Eye (tissue), 1 donor: ENCODE measurements around the gene DERL3.

ENCODE experiments used
- DNase-seq: peaks from one replicate; pipeline ENCODE4 v3.0.0-alpha.2; 2015

The DERL3 gene

DNA sequence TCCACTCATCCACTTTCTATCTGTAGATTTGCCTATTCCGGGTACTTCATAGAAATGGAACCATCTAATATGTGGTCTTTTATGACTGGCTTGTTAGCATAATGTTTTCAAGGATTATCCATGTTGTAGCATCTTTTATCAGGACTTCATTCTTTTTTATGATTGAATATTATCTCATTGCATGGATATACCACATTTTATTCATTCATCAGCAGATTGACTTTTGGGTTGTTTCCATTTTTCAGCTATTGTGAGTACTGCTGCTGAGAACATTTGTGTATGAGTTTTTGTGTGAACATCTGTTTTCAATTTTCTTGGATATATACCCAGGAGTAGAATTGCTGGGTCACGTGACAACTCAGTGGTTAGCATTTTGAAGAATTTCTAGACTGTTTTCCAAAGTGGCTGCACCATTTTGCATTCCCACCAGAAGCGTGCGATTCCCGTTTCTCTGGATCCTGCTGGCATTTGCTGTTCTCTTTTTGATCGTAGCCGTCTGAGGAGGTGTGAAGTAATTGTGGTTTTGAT is 8.9 kb downstream of the DERL3 start:
- DNase-seq, result peak; percentile 44

- no peak for DNase-seq
Observed at GRCh38 chr22:23828800-23829680, 9.8 kb downstream of the DERL3 start.

DNA sequence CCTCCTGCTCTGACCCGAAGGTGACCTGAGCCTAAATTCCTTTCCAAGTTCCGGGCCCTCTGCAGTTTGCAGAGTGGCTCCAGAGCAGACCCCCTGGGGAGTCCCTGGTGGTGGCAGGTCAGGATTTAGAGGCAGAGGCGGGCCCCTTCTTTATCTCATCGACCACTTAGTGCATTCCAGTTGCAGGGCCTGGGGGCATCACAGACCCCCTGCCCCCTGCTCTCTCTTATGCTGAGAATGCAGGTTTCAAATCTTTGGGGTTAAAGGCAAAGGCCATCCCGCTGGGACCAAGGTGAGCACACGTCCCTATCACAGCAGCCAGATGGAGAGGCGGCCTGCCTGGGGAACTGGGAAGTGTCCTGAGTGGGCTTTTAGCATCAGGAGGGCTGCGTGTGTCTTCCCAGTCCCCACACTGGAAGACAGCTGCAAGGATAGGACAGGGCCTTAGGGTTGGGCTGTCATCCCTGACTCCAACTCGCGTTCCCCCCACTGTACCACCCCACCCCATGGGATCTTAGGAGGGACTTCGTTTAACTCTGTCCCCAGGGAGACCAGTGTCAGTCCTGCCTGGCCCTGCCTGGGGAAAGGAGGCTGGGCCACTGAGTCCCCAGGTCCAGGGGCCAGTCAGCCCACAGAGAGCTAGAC is 11.3 kb downstream of the DERL3 start:
- DNase-seq, result no peak

- DNase-seq, result no peak
Observed at GRCh38 chr22:23826510-23827350, 12.1 kb downstream of the DERL3 start.

- no peak for DNase-seq
Observed at GRCh38 chr22:23825246-23825905, 13.4 kb downstream of the DERL3 start.

DNA sequence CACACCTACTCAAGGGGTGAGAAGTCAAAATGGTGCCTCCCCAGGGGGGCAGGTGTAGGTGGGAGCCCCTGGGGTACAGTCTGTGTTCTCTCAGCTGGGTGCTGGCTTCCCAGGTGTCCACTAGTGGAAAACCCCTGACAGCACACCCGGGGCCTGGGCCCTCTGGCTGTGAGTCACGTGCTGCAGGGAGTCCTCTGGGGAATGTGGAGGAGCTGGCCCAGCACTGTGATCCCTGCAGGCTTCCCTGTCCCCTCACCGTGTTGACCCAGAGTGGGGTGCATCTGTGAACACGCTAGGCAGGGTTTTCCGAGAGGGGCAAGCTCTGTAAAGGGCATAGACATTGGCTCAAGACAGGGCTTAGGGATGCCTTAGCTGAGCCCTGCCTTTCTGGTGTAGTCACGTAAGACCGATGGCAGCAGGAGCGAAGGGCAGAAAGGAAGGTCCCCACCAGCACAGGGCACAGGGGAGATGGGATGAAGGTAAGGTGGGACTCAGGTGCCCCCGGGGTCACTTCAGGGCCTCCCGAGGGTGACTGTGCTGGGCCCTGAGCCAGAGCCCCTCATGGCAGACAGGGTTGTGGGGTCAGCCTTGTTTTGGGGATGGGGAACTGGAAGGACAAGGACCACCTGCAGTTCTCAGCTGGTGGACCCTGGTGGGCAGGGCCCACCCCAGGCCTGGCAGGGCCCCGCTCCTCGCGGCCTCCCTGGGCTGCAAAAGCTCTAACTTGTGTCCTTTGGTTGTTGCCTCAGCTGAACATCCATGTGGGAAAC is 14.1 kb downstream of the DERL3 start:
- no peak for DNase-seq

DNA sequence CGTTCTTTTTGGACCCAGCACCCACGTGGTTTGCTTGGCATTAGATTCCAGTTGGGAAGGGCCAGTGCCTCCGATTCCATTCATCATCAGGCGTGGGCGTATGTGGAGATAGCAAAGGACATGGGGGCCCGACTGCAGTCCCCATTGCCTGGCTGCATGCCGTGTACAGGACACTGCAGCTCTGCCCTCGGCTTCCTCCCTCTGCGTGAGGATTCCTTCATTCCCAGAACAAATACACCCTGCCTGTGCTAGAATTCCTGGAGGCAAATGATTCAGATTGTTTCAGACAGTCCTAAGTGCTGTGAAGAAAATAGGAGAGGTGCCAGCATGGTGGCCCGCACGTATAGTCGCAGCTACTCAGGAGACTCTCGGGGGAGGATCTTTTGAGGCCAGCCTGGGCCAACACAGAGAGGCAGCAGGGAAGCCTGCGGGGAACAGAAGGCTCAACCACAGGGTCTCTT is 15.4 kb downstream of the DERL3 start:
- DNase-seq, result no peak

- DNase-seq, result no peak
Observed at GRCh38 chr22:23822101-23822671, 16.6 kb downstream of the DERL3 start.

DNA sequence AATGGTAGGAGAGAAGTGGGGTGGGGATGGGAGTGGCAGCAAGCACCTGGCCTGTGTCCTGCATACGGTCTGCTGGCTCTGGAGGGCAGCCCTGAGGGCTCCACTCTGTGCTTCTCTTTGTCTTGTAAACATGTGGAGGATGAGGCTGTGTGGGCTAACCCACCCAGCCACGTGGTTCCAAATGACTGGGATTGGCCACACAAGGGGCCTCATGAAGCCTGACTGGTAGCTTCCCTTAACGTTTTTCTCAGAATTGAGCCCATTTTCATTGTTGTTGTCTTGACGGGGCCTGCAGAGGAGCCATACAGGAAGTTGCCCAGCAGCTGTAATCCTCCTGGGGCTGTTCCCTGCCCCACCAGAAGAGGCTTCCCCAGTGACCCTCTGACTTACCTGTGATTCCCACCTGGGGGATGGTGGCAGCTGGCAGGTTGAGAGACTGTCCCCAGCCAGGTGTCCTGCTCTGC is 18.0 kb downstream of the DERL3 start:
- no peak for DNase-seq

GRCh38 chr22:23818541-23818940 is 20.3 kb downstream of the DERL3 start:
- no peak for DNase-seq

- no peak for DNase-seq
Observed at GRCh38 chr22:23817146-23817545, 21.7 kb downstream of the DERL3 start.

DNA sequence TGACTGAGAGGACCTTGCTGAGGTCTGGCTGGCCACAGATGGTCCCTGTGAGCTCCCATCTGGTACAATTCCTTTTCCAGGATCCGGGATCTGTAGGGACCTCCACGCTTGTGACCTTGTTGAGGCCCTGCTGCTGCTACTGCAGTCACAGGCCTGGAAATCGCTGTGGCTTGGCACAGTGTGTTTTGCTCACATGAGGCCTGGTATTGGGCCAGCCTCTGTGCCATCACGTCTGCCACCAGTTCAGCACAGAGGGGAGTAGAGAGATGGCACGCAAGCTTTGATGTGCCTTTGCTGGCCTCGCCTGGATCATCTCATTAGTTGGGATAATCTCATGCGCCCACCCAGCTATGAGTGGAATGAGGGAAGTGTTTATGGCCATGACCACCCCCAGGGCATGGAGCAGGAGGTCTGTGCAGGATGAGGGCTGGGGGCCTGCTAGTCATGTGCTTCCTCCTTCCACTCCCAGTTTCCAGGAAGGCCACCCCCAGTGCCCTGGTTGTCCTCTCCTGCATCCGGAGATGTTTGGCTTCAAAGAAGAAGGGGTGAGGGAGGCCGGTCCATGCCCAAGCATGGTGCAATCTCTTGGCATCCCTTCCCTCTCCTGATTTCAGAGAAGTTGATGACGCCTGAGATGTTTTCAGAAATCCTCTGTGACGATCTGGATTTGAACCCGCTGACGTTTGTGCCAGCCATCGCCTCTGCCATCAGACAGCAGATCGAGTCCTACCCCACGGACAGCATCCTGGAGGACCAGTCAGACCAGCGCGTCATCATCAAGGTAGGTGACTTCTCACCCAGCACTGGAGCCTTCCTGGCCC is 22.4 kb downstream of the DERL3 start:
- no peak for DNase-seq

DNA sequence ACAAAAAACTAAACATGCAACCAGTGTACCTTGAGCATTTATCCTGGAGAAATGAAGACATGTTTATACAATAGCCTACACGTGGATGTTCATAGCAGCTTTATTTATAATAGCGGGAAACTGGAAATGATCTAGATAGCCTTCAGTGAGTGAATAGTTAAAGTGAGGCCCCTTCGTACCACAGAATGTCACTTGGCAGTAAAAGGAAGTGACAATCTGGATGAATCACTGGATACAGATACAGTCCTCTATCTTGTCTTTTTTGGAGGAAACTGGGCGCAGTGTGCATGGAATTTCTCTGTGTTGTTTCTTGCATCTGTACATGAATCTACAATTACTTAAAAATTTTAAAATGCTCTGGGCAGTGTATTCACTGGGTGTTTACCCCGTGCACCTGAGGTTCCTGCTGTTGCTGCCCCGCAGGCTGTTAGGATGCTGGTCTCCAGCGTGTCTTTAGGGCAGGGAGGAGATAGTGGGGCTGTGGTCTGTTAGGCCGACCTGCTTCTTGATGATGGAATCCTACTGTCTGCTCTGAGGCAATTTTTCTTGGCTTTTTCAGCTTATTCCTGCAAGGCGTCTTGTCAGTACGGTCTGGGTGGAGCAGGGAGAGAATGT is 23.2 kb downstream of the DERL3 start:
- DNase-seq, result no peak

DNA sequence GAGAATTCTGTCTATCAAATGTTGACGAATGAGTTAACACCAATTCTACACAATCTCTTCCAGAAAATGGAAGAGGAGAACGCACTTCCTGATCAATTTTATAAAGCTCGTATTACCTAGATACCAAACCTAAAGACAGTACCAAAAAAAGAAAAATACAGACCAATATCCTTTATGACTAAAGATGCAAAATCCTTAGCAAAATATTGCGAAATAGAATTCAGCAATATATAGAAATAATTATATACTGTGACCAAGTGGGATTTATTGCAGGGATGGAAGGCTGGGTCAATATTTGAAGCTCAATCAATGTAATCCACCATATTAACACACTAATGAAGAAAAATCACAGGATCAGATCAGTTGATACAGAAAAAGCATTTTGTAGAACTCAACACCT is 26.4 kb downstream of the DERL3 start:
- DNase-seq, result no peak

GRCh38 chr22:23806837-23807236 is 32.0 kb downstream of the DERL3 start:
- no peak for DNase-seq

DNA sequence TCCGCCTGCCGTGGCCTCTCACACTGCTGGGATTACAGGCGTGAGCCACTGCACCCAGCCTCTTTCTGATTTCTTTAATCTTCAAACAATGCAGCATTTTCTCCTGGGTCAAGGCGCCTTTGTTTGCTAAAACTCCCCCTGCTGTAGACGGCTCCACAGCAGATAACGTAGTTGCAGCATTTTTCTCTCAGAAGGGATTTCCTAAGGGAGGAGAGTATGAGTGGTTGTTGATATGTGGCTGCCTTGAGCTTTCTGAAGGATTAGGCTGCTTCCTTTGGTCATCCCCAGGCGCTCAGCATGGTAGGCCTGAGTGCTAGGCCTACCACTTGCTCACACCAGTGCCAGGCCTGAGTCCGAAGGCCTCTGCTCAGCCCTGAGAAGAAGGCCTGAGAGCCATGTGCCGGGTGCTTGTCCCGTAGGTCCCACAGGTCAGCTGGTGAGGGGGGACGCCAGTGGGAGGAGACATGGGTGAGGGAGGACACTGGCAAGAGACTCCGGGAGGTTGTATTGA is 34.0 kb downstream of the DERL3 start:
- no peak for DNase-seq

DNA sequence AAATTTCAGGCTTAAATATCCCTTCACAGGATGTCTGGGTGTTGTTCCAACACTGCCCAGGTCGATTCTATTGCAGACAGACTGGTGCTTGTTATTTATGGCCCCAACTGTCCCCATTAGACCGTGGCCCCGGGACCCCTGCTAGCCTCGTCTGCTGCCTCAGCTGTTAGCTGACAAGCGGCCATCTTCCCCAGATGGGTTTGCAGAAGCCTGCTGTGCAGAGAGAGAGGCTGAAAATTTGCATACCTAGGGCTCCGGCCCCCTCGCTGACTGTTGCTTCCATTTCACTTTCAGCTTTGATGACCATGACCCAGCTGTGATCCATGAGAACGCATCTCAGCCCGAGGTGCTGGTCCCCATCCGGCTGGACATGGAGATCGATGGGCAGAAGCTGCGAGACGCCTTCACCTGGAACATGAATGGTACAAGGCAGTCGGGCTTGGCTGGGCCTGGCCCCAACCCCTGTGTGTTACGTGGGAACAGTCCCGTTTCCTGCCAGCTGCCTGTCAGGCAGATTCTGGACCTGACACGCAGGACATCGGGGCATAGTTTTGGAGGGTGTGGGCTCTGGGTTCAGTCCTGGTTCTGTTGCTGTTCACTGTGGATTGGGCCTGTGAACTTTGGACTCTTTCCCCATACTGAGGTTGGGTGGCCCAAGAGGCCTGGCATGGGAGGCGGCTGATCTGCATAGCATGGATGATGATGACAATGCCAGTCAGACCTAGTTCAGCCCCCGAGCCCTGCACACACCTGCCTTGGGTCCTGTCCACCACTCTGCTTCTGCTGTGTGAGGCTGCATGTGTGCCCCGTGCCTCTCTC is 35.6 kb downstream of the DERL3 start:
- DNase-seq, result no peak

- no peak for DNase-seq
Observed at GRCh38 chr22:23801886-23802377, 36.9 kb downstream of the DERL3 start.
